Mucosa of rectum (tissue), 2 donors: ENCODE data around the gene CD84.
"Not testable (repeated sequence)": the region's sequence is repeated elsewhere in the genome, so short reads cannot be mapped to it uniquely, and the experiment has no call there.

ENCODE experiments used
- H3K27ac ChIP-seq, 2 donors: one replicate each; pipeline ENCODE4 v1.7.0; 2013; ENCODE audit warnings: inconsistent platforms in 2 of 2, low read depth in 2 of 2, low read length in 2 of 2
- H3K27me3 ChIP-seq, 2 donors: one replicate each; pipeline ENCODE4 v1.7.0; 2013; ENCODE audit warnings: low read length in 2 of 2; ENCODE audit not compliant: control insufficient read depth in 2 of 2, insufficient read depth in 2 of 2
- H3K36me3 ChIP-seq, 2 donors: one replicate each; pipeline ENCODE4 v1.7.0; 2013; ENCODE audit warnings: low read length in 2 of 2; ENCODE audit not compliant: control insufficient read depth in 2 of 2, insufficient read depth in 2 of 2
- H3K4me1 ChIP-seq, 2 donors: one replicate each; pipeline ENCODE4 v1.7.0; 2013; ENCODE audit warnings: low read length in 2 of 2, mild to moderate bottlenecking in 1 of 2; ENCODE audit not compliant: control insufficient read depth in 2 of 2, insufficient read depth in 2 of 2
- H3K4me3 ChIP-seq, 2 donors: one replicate each; pipeline ENCODE4 v1.7.0; 2013; ENCODE audit warnings: low read length in 2 of 2
- H3K9ac ChIP-seq, 2 donors: one replicate each; pipeline ENCODE4 v1.7.0; 2013; ENCODE audit warnings: low read length in 2 of 2, low read depth in 1 of 2, mild to moderate bottlenecking in 1 of 2
- H3K9me3 ChIP-seq, 2 donors: one replicate each; pipeline ENCODE4 v1.7.0; 2013; ENCODE audit warnings: low read length in 2 of 2; ENCODE audit not compliant: control insufficient read depth in 2 of 2
- donor health status: healthy.
- donor health status: Normal muscosa, but diverticular disease.

Gene CD84

GRCh38 chr1:160520999-160521398, 58.3 kb downstream of the CD84 start:
- no peaks in the 10 kb centered on the region for H3K27me3 ChIP-seq

GRCh38 chr1:160520582-160520981, 58.7 kb downstream of the CD84 start:
- Histone ChIP-seq H3K27me3 (no peaks in the 10 kb centered on the region), H3K9ac (peak overlapping the region in 1 of 2 donors; percentile 26), H3K36me3 (no peaks in the 10 kb centered on the region), H3K4me1 (peaks cover 0 to 5% of the 10 kb centered on the region in 2 donors), H3K27ac (peak overlapping the region; percentile 27 to 52), H3K9me3 (no peaks in the 10 kb centered on the region), H3K4me3 (peak overlapping the region in 1 of 2 donors; percentile 44)

More at GRCh38 chr1:160520999-160521398, 58.3 kb downstream of the CD84 start:
- Histone ChIP-seq H3K9me3 (no peaks in the 10 kb centered on the region), H3K27ac (peak overlapping the region; percentile 27 to 52), H3K9ac (peak overlapping the region in 1 of 2 donors; percentile 26), H3K36me3 (no peaks in the 10 kb centered on the region), H3K4me3 (peak overlapping the region in 1 of 2 donors; percentile 44), H3K4me1 (peaks cover 0 to 5% of the 10 kb centered on the region in 2 donors)

GRCh38 chr1:160519642-160520435, 59.5 kb downstream of the CD84 start:
- Histone ChIP-seq H3K36me3 (no peaks in the 10 kb centered on the region), H3K27me3 (no peaks in the 10 kb centered on the region), H3K4me3 (peak overlapping the region; percentile 26 to 44), H3K9me3 (no peaks in the 10 kb centered on the region), H3K27ac (peak overlapping the region; percentile 39 to 52), H3K4me1 (peaks cover 0 to 5% of the 10 kb centered on the region in 2 donors), H3K9ac (no peak overlapping the region)

GRCh38 chr1:160517519-160517918, 61.8 kb downstream of the CD84 start:
- H3K9ac ChIP-seq, H3K27me3 ChIP-seq, H3K4me1 ChIP-seq, H3K9me3 ChIP-seq, H3K27ac ChIP-seq, H3K4me3 ChIP-seq, H3K36me3 ChIP-seq: not testable (repeated sequence)

- H3K27ac ChIP-seq, H3K9me3 ChIP-seq: not testable (repeated sequence)
These were observed 63.4 kb downstream of the CD84 start for GRCh38 chr1:160515908-160516307.

GRCh38 chr1:160504651-160505050, 74.6 kb downstream of the CD84 start:
- no peak overlapping the region for H3K4me3 ChIP-seq
- H3K9me3 ChIP-seq, result no peaks in the 10 kb centered on the region
- no peak overlapping the region for H3K27ac ChIP-seq
- H3K4me1 ChIP-seq, result no peaks in the 10 kb centered on the region
- no peaks in the 10 kb centered on the region for H3K27me3 ChIP-seq
- no peaks in the 10 kb centered on the region for H3K36me3 ChIP-seq
- H3K9ac ChIP-seq, result no peak overlapping the region

More at GRCh38 chr1:160515908-160516307, 63.4 kb downstream of the CD84 start:
- not testable (repeated sequence) for H3K4me3 ChIP-seq, H3K27me3 ChIP-seq, H3K36me3 ChIP-seq, H3K4me1 ChIP-seq, H3K9ac ChIP-seq

- no peaks in the 10 kb centered on the region for H3K36me3 ChIP-seq
- no peaks in the 10 kb centered on the region for H3K4me1 ChIP-seq
- no peak overlapping the region for H3K27ac ChIP-seq
- H3K9ac ChIP-seq, result no peak overlapping the region
- no peaks in the 10 kb centered on the region for H3K27me3 ChIP-seq
- no peaks in the 10 kb centered on the region for H3K9me3 ChIP-seq
- H3K4me3 ChIP-seq, result no peak overlapping the region
These were observed 76.2 kb downstream of the CD84 start for GRCh38 chr1:160503087-160503486.

- Histone ChIP-seq H3K9ac (no peak overlapping the region), H3K9me3 (no peaks in the 10 kb centered on the region), H3K27me3 (no peaks in the 10 kb centered on the region), H3K4me1 (no peaks in the 10 kb centered on the region), H3K27ac (no peak overlapping the region), H3K4me3 (no peak overlapping the region), H3K36me3 (no peaks in the 10 kb centered on the region)
These were observed 78.8 kb downstream of the CD84 start for GRCh38 chr1:160500321-160500990.

- no peaks in the 10 kb centered on the region for H3K4me1 ChIP-seq
- no peaks in the 10 kb centered on the region for H3K27me3 ChIP-seq
- H3K9me3 ChIP-seq, result no peaks in the 10 kb centered on the region
- H3K9ac ChIP-seq, result no peak overlapping the region
- no peaks in the 10 kb centered on the region for H3K36me3 ChIP-seq
- no peak overlapping the region for H3K4me3 ChIP-seq
- H3K27ac ChIP-seq, result no peak overlapping the region
These were observed 79.7 kb downstream of the CD84 start for GRCh38 chr1:160499631-160500030.

- H3K27me3 ChIP-seq, H3K4me1 ChIP-seq, H3K4me3 ChIP-seq, H3K9me3 ChIP-seq, H3K36me3 ChIP-seq, H3K9ac ChIP-seq, H3K27ac ChIP-seq: not testable (repeated sequence)
These were observed 80.8 kb downstream of the CD84 start for GRCh38 chr1:160498301-160499065.
